ENCODE measurements around the gene BAK1. TPM values are rescaled to one million over a fixed set of nuclear protein-coding genes. Genes with fewer than 3 reads are reported as not detected.

The BAK1 gene
- total RNA-seq, 1 donor from 2014 or later = 23.9 TPM

DNA sequence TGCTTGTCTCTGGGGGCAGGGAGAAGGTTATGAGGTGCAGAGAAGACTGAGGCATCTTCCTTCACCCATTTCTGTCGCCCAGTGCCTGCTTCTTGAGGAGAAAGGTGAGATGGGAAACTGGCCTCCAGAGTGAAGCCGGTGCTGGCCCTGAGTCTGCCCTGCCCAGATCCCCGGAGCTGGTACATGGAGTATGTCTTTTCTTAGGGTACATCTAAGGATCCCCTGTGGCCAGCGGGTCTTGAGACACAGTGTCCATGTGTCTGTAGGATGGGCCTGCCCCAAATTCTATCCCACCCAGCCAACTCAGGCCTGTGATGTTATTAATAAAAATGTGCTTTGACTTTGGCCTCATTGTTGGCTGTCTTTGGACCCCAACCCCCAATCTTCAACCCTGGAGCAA, 8.8 kb upstream of the BAK1 start:
- Histone ChIP-seq H3K27me3 (ENCODE audit: control insufficient read depth, insufficient read depth, low read length) (no peaks in the 10 kb centered on the region), H3K36me3 (ENCODE audit: control insufficient read depth, insufficient read depth, low read length) (no peaks in the 10 kb centered on the region), H3K4me3 (ENCODE audit: low read depth, low read length) (no peak overlapping the region)
- TF ChIP-seq CTCF (IDR thresholded peaks at IDR 0.05; ENCODE audit: insufficient read depth, low read length, poor library complexity, severe bottlenecking) = no peak
- DNase-seq (ENCODE audit: low read depth) = no peak

- no peak for DNase-seq (ENCODE audit: low read depth)
- H3K36me3 ChIP-seq (ENCODE audit: control insufficient read depth, insufficient read depth, low read length) = no peaks in the 10 kb centered on the region
- H3K4me3 ChIP-seq (ENCODE audit: low read depth, low read length) = no peak overlapping the region
- H3K27me3 ChIP-seq (ENCODE audit: control insufficient read depth, insufficient read depth, low read length) = no peaks in the 10 kb centered on the region
- TF ChIP-seq CTCF (IDR thresholded peaks at IDR 0.05; ENCODE audit: insufficient read depth, low read length, poor library complexity, severe bottlenecking) = no peak
These were observed 7.5 kb upstream of the BAK1 start for GRCh38 chr6:33587529-33587928.

DNA sequence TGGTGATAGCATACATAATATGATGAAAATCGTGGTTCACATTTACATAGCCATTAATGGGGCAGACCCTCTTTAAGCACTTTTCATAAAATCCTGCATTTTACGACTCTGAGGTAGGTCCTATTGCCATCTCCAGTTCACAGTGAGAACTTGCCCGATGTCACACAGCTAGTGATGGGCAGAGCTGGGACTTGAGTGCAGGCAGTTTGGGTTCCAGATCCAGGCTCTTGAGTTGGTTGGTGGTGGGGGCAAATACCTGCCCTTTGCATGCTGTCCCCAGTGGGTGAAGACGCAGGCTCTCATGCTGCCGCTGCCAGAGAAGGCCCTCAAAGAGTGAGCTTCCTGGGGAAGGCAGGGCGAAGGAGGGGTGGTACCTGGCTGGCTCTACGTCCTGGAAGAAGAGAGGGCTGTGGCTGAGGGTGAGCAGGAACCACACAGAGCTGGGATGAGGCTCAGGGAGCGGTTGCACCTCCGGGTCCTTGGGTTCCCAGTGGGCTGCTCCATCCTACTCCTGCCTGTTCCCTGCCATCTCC, 6.1 kb upstream of the BAK1 start:
- TF ChIP-seq CTCF (IDR thresholded peaks at IDR 0.05; ENCODE audit: insufficient read depth, low read length, poor library complexity, severe bottlenecking) = no peak
- no peaks in the 10 kb centered on the region for H3K36me3 ChIP-seq (ENCODE audit: control insufficient read depth, insufficient read depth, low read length)

DNA sequence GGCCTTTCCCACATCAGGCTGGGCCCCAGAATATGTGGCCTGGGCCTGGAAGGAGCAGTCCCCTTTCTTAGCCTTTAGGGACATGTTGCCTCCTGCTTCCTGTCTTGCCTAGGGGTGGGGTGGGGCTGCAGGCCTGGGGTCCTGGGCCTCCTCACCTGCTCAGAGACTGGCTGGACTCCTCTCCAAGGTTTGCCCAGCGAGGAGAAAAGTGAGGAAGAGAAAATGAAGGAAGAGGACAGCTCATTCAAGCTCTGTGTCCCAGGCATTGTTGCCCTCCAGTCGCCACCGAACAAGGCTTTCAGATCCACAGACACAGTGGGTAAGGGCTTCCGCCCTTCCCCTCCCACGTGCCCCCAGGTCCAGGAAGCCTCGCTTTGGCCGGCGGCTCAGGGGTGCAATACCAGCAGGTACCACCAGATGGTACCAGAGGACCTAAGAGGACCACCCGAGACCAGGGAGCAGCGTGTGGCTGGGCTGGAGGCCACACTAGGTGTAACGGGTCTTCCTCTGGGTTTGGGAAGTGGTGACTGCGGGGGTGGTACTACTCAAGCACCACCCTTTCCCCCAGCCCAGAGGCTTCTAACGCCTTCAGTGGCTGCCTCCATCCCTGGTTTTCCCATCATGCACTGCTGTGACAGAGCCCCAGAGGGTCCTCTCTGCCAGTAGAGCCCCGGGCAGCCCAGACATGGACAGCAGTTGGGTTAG, 5.5 kb upstream of the BAK1 start:
- no peak overlapping the region for H3K4me3 ChIP-seq (ENCODE audit: low read depth, low read length)
- DNase-seq (ENCODE audit: low read depth) = no peak
- H3K27me3 ChIP-seq (ENCODE audit: control insufficient read depth, insufficient read depth, low read length) = no peaks in the 10 kb centered on the region
- no peaks in the 10 kb centered on the region for H3K36me3 ChIP-seq (ENCODE audit: control insufficient read depth, insufficient read depth, low read length)
- peak; percentile 95 for TF ChIP-seq CTCF (IDR thresholded peaks at IDR 0.05; ENCODE audit: insufficient read depth, low read length, poor library complexity, severe bottlenecking)

More for the DNA sequence above, 6.1 kb upstream of the BAK1 start:
- no peaks in the 10 kb centered on the region for H3K27me3 ChIP-seq (ENCODE audit: control insufficient read depth, insufficient read depth, low read length)
- DNase-seq (ENCODE audit: low read depth) = no peak
- H3K4me3 ChIP-seq (ENCODE audit: low read depth, low read length) = no peak overlapping the region

- no peaks in the 10 kb centered on the region for H3K36me3 ChIP-seq (ENCODE audit: control insufficient read depth, insufficient read depth, low read length)
- no peaks in the 10 kb centered on the region for H3K27me3 ChIP-seq (ENCODE audit: control insufficient read depth, insufficient read depth, low read length)
- no peak for DNase-seq (ENCODE audit: low read depth)
- no peak for TF ChIP-seq CTCF (IDR thresholded peaks at IDR 0.05; ENCODE audit: insufficient read depth, low read length, poor library complexity, severe bottlenecking)
- H3K4me3 ChIP-seq (ENCODE audit: low read depth, low read length) = no peak overlapping the region
These were observed 4.8 kb upstream of the BAK1 start for GRCh38 chr6:33584700-33585402.

Measured in kidney epithelial cell (primary cell).